DMS53 treated with DMSO at 0.1 percent for 48 hours (cell line): ENCODE measurements around the gene CCDC74A.
"Not testable (repeated sequence)": the region's sequence is repeated elsewhere in the genome, so short reads cannot be mapped to it uniquely, and the experiment has no call there.

ENCODE experiments used
- DNase-seq: peaks from one replicate; lab custom pipeline; 2025; ENCODE audit not compliant: unreplicated experiment; lab: John Stamatoyannopoulos, UW

Gene CCDC74A

DNA sequence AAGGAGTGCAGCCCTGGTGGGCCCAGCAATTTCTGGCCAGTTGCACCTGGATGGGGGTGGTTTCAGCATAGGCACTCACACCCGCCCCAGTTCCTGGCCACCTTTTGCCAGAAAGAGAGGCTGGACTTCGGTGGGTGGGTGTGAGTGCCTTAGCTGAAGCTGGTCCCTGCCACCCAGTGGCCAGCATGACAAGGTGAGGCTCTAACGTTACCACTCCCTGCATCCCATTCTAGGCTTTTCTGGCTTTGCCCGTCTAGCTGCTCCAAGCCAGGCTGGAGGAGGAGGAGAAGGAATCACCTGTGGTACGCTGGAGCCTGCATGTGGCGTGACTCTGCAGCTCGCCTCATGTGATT lies 17.1 kb downstream of the CCDC74A start:
- not testable (repeated sequence) for DNase-seq

DNA sequence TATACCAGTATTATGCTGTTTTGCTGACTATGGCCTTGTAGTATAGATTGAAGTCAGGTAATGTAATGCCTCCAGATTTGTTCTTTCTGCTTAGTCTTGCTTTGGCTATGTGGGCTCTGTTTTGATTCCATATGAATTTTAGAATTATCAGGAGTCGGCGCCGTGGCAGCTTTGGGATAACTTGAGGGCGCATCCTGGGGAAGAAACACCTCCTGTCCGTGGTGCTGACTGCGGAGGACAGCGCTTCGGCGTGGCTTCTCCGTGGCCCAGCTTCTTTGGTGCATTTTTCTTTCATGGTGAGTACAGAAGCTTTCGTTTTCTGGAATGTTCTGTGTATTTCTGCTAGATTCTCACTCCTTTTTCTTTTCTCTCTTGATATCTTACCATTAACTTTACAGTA lies 25.2 kb downstream of the CCDC74A start:
- DNase-seq: no peak

DNA sequence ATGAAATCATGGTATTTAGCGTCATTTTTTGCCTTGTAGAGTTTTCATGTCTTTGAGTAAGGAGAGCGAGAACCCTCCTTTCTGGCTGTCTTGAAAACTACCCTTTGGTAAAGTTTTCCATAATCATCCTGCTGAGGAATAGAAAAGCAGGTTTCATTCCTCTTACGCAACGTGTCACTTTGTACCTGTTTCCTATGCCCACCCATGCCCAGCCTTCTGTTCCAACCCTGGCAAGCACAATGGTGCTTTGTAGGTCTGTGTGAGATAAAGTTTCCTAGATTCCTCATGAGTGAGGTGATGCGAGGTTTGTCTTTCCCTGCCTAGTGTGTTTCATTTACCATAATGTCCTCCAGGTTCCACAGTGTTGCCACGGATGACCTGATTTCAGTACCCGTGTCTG lies 29.3 kb downstream of the CCDC74A start:
- DNase-seq: no peak

GRCh38 chr2:131557558-131558321 lies 30.1 kb downstream of the CCDC74A start:
- no peak for DNase-seq

- DNase-seq: no peak
Observed at GRCh38 chr2:131566371-131566770, 38.7 kb downstream of the CCDC74A start.

DNA sequence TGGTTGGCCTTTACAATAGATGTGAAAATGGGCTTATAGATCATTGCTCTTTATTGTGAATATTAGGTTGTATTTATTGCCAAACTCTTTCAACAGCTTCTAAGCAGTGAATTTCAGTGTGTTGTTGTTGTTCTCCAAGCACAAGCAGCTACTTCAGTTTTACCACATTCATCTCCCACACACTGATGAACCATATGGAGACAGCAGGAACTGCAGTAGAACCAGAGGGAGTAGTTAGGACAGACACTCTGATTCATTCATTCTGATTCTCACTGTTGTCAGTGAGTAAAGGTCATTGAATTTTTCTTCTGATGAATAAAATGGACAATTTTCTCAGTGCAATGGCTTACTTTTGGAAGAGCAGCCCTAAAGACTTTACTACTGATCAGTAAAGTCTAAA lies 40.2 kb downstream of the CCDC74A start:
- DNase-seq: no peak

- not testable (repeated sequence) for DNase-seq
Observed at GRCh38 chr2:131568401-131568800, 40.7 kb downstream of the CCDC74A start.

DNA sequence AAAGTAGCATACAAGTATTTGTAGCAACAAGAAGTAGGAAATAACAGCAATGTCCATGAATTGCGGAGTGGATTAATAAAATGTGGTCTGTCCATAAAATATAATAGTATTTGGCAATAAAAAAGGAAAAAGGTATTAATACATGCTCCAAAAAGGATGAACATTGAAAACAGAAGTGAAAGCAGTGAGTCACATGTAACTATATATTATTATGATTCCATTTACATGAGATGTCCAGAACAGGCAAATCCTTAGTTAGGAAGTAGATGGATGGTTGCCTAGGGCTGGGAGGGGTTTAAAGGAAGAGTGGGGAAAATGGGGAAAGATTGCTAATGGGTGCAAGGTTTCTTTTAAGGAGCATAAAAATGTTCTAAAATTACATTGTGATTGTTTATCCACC lies 44.5 kb downstream of the CCDC74A start:
- no peak for DNase-seq

- DNase-seq: no peak
Observed at GRCh38 chr2:131577812-131578211, 50.1 kb downstream of the CCDC74A start.

DNA sequence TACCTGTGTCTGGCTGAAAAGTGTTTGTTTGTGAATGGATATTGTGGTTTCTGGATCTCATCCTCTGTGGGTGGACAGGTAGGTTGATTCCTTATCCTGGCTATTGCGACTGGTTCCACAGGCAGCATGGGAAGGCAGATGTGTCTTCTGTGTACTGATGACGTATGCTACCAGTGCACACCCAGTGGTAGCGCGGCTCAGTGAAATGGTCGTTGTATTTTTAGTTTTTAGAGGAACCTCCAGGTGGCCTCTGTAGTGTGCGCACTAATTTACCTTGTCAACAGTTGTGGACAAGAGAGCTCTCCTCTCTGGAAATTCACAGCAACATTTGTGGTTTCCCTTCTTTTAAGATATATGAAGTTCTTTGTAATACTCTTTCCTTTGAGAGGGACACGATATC lies 52.5 kb downstream of the CCDC74A start:
- no peak for DNase-seq
